Motor neuron (in vitro differentiated cells): ENCODE data around the gene CD53. TPM values are rescaled to one million over a fixed set of nuclear protein-coding genes. Genes with fewer than 3 reads are reported as not detected.
A peak's percentile ranks its signal among the peaks of the same experiment; 100 is the strongest.
"Not testable (repeated sequence)": the region's sequence is repeated elsewhere in the genome, so short reads cannot be mapped to it uniquely, and the experiment has no call there.

Experiments
- ATAC-seq, 8 experiments: fragments of 200-7000 bp; cut with Tn5 transposase; replicated peaks in 6 of 8; 2 replicates each; pipeline ENCODE4 v1.8.0; 2021; ENCODE audit warnings: mild to moderate bottlenecking in 8 of 8, moderate library complexity in 8 of 8
- H3K27ac ChIP-seq, 2 donors: fragments of 250-450 bp; sonication (Bioruptor Pico); 2 replicates each; pipeline ENCODE4 v1.9.0; 2021; ENCODE audit warnings: antibody characterized with exemption in 2 of 2, mild to moderate bottlenecking in 2 of 2, moderate library complexity in 1 of 2
- H3K4me1 ChIP-seq, 2 donors: fragments of 250-450 bp; sonication (Bioruptor Pico); replicated peaks in 1 of 2; 2 replicates each; pipeline ENCODE4 v1.6.1; 2021; ENCODE audit warnings: antibody characterized with exemption in 2 of 2, mild to moderate bottlenecking in 2 of 2, moderate library complexity in 1 of 2
- H3K4me3 ChIP-seq, 5 donors: fragments of 250-450 bp; sonication (Bioruptor Pico); 2 replicates each; pipeline ENCODE4 v1.9.0; 2021; ENCODE audit warnings: antibody characterized with exemption in 5 of 5, mild to moderate bottlenecking in 5 of 5, moderate library complexity in 4 of 5
- WGBS, 10 experiments: fragments of 450-650 bp; shearing (Covaris generic); methylation state at CpG; one replicate each; pipeline ENCODE4 v1.0.0; 2022; 5-methylcytosine and 5-hydroxymethylcytosine counted together
- in situ Hi-C, 9 experiments: fragments of 400-800 bp; cut with MboI; loops; one replicate each; pipeline ENCODE4 v1.15.0; 2021; ENCODE audit warnings: low sequenced_read_pairs in 9 of 9, low pct_unique_long_range_greater_than_20kb in 2 of 9; ENCODE audit not compliant: unreplicated experiment in 9 of 9
- total RNA-seq, 8 experiments: library from RNA; unstranded; fragments of 300-600 nt; gene quantifications; 2 replicates each; pipeline versions ENCODE4 v1.2.3 to v1.2.4, GENCODE V29; 2022

Gene CD53
- total RNA-seq, 8 experiments from 2014 or later: 0.43 to 2.3 (median 0.76) TPM; not detected in 3

DNA sequence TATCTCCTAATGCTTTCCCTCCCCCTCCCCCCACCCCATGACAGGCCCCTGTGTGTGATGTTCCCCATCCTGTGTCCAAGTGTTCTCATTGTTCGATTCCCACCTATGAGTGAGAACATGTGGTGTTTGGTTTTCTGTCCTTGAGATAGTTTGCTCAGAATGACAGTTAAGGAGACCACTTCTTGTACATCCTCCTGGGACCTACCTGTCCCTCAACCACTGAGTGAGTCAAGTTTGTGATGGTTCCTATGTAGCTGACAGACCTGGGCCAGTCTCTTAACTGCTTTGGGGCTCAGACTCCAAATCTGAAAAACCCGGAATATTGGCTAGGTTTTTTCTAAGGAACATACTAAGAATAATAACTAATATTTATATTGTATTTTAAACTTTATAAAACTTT is 12.3 kb upstream of the CD53 start:
- H3K4me3 ChIP-seq, H3K27ac ChIP-seq, H3K4me1 ChIP-seq, in situ Hi-C loops, ATAC-seq: not testable (repeated sequence)
- WGBS, 10 experiments: 0 to 60% (median 25%) methylated on average over 1 of the region's 2 CpGs; no CpG with 5 or more reads in 5 of the 10 experiments

DNA sequence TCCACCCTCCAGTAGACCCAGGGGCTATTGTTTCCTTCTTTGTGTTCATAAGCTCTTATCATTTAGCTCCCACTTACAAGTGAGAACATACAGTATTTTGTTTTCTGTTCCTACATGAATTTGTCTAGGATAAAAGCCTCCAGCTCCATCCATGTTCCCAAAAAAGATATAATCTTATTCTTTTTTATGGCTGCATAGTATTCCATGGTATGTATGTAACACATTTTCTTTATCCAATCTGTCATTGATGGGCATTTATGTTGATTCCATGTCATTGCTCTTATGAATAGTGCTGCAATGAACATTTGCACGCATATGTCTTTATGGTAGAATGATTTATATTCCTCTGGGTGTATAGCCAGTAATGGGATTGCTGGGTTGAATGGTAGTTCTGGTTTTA is 11.0 kb upstream of the CD53 start:
- 0 to 80% (median 63%) methylated on average over 1 of the region's 1 CpG; no CpG with 5 or more reads in 3 of the 10 experiments for WGBS, 10 experiments
- H3K27ac ChIP-seq, ATAC-seq, in situ Hi-C loops, H3K4me3 ChIP-seq, H3K4me1 ChIP-seq: not testable (repeated sequence)

DNA sequence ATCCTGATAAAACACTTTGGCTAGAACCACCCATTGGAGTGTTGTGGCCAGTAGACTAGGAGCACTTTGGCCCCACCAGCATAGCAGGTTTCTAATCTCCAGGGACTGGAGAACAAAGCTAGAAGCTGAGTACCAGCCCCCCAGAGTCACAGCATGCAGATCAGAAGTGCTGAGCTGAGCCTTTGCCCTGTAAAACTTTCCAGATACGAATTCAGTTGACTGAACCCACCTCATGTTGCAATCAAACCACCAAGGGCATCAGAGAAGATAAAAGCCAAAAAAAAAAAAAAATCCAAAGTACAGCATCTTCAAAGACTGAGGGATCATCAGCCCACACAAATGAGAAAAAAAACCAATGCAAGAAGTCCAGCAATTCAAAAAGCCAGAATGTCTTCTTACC is 8.7 kb upstream of the CD53 start:
- Histone ChIP-seq H3K4me1 (no peaks in the 10 kb centered on the region), H3K4me3 (no peak overlapping the region), H3K27ac (no peak overlapping the region)
- ATAC-seq: no peak
- 0 to 67% (median 13%) methylated on average over 1 of the region's 1 CpG; no CpG with 5 or more reads in 3 of the 10 experiments for WGBS, 10 experiments
- in situ Hi-C loops: no loop called here

DNA sequence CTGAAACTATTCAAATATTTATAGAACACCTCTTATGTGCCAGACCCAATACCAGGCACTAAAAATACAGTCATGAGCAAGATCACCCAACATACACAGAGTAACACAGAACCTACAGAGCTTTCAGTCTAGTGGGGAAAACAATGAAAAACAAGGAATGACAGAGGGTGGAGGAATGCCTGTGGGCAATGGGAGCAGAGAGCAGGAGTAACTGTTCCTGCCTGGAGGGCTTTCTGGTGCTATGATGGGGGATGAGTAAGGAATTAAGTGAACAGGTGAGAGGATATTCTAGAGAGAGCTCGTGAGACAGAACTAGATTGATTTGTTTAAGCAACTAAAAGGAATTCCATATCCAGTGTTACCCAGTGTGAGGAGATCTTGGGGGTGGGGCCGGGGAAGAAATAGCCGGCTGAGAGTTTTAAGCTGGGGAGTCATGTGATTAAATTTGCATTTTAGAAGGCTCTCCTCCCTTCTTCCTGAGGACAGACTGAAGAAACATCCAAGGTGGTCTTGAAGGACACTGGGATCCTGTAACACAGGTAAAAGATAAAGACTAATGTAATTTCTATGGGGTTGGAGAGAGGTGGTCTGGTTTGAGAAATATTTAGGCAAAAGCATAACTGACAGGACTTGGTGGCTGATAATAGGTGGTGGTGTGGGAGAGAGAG is 2.1 kb upstream of the CD53 start:
- Histone ChIP-seq H3K4me3 (no peak overlapping the region), H3K27ac (no peak overlapping the region), H3K4me1 (no peaks in the 10 kb centered on the region)
- in situ Hi-C loops: no loop called here
- WGBS, 10 experiments: 0 to 50% (median 17%) methylated on average over 1 to 3 of the region's 3 CpGs; no CpG with 5 or more reads in 1 of the 10 experiments
- ATAC-seq: peak in 2 of 8 experiments; percentile 60 to 70

DNA sequence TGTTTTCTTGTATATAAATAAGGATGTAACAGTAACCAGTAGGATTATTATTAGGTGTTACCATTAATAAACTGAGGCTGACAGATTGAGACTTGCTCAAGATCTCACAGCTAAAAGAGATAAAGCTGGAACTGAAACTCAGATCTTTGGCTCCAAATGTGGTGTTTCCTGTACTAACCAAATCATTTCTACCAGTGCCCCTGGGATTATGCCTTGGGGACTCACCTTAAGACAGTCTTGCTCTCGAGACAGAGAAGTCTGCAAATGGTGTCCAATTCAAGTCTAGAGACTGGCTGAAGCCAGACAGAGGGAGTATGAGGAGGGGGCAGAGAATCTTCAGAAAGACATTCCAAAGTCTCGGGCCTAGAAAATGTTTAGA is 593 bp upstream of the CD53 start:
- H3K27ac ChIP-seq: no peak overlapping the region
- ATAC-seq: no peak
- WGBS, 10 experiments: 0 to 100% (median 40%) methylated on average over 1 to 2 of the region's 2 CpGs; no CpG with 5 or more reads in 2 of the 10 experiments
- in situ Hi-C loops: no loop called here
- H3K4me3 ChIP-seq: no peak overlapping the region
- H3K4me1 ChIP-seq: no peaks in the 10 kb centered on the region

DNA sequence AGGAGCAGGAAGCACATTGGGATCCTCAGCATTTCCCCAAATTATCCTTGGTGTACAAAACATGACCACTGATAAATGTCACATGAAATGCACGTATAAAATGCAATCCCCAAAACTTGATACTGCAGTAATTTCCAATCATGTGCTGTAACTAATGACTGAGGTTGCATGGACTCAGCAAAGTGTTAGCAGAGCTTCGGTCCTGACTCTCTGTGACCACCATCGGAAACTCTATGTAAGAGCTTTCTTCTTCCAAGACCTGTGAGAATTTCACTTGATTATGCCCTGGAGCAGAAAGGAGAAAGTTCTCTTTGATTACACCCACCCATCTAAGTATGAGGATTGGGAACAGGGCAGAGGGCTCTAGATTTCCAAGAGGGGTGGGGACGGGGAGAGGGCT is 908 bp downstream of the CD53 start:
- WGBS, 10 experiments: 0 to 100% (median 75%) methylated on average over 1 to 4 of the region's 4 CpGs; no CpG with 5 or more reads in 2 of the 10 experiments
- in situ Hi-C loops: no loop called here

DNA sequence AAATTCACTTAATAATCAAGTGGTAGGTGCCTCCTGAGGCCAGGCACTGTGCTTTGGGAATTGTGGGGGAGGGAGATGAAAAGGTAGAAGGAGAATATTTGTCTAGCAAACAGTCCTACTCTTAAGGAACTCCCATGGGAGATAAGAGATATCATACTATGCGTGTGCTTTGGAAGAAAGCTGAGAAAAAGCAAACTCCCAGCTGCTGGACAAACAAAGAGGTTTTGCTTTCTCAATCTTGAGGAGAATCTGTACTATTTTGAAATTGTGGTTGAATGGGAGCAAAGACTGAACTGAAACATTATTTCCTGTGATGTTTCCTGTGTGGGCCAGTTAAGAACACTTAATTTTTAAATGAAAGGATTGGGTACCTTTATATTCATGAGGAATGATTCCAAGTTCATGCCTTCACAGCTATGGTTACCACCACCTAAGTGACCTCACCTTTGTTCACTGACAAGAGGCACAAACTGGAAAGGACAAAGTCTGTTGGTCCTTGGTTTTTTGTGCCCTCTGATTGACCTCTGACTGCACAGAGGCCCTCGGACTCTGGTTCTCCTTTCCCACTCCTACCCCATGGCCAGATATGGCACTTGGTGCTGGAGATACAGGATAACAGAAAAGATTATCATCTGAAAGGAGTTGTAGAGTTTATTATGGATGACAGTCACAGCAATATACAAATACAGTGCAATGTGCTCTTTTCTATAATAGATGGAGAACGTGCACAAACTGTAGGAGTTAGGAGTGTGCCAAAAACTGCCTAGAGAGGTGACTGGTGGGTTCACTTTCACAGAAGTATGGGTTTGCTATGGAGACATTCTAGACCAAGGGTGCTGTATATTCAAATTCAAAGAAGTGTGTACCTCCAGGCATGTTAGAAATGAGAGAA is 1.6 kb downstream of the CD53 start:
- Histone ChIP-seq H3K4me1 (no peaks in the 10 kb centered on the region), H3K27ac (no peak overlapping the region), H3K4me3 (no peak overlapping the region)
- WGBS, 10 experiments: 0 to 82% (median 50%) methylated on average over 2 to 3 of the region's 3 CpGs; no CpG with 5 or more reads in 3 of the 10 experiments
- in situ Hi-C loops: no loop called here
- no peak for ATAC-seq

More for the DNA sequence above, 908 bp downstream of the CD53 start:
- Histone ChIP-seq H3K4me3 (no peak overlapping the region), H3K27ac (no peak overlapping the region), H3K4me1 (no peaks in the 10 kb centered on the region)
- ATAC-seq: no peak

DNA sequence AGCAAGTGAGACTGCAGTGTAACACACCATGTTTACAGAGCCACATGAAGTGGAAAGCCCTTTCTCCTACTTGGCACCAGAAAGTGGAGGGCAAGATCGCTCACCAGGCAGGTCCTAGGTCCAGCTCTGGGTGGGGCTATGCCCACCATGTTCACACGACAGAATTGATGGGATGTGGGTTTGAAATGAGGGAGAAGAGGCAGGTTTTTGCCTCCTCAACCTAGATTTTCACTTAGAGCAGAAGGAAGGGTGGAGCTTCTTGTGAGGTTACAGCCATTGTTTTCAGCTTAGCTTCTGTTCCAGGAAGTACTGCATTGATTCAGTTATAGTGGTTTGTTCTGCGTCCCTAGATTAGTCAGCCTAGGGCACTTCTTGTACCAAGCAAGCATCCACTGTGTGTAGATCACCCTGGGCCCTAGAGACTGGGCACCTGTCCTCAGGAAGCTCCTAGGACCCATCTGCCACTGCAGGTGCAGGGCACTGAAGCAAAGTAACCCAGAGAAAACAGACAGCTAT is 2.3 kb downstream of the CD53 start:
- ATAC-seq: no peak
- Histone ChIP-seq H3K27ac (no peak overlapping the region), H3K4me3 (no peak overlapping the region), H3K4me1 (no peaks in the 10 kb centered on the region)
- in situ Hi-C loops: no loop called here
- 0 to 100% (median 69%) methylated on average over 1 to 3 of the region's 3 CpGs; no CpG with 5 or more reads in 1 of the 10 experiments for WGBS, 10 experiments

DNA sequence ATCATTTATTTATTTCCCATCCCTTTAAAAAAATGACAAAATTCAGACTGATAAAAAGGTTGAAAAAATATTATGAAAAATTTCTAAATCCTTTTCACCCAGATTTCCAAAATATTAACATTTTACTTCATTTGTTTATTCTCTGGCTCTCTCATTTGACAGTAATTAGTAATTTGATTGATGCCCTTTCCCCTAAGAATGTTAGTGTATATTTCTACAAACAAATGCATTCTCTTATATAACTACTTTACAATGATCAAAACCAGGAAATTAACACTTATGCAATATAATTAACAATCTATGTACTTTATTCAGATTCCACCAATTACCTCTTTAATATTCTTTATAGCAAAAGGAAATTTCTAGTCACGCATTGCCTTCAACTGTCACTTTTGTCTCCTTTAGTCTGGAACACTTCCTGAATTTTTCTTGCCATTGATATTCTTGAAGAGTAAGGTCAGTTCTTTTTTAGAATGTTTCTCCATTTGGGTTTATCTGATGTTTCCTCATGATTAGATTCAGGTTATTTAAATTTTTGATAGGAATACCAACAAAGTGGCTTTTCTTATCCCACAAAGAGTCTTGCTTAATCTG is 3.9 kb downstream of the CD53 start:
- no peak for ATAC-seq
- Histone ChIP-seq H3K27ac (no peak overlapping the region), H3K4me1 (no peaks in the 10 kb centered on the region), H3K4me3 (no peak overlapping the region)
- in situ Hi-C loops: no loop called here
- 17 to 100% (median 89%) methylated on average over 1 of the region's 1 CpG; no CpG with 5 or more reads in 1 of the 10 experiments for WGBS, 10 experiments

DNA sequence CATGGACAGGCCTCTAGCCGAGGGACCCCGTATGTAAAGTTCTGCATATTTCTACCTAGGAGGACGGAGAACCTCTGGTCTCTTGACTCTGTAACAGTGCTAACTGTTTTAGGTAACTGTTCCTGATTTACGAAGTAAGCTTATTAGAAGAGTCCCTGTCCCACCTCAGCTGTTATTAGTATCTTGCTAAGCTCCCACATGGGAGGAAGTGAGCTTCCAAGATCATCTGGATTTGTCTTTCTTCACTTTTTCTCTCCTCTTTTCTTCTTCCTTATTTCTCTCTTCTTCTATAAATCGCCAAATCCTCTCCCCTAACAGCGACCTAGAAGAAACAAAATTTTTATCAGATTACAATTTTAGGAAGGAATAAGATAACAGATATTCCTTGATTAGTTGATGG is 4.4 kb downstream of the CD53 start:
- 15 to 89% (median 76%) methylated on average over 3 to 6 of the region's 6 CpGs for WGBS, 10 experiments

DNA sequence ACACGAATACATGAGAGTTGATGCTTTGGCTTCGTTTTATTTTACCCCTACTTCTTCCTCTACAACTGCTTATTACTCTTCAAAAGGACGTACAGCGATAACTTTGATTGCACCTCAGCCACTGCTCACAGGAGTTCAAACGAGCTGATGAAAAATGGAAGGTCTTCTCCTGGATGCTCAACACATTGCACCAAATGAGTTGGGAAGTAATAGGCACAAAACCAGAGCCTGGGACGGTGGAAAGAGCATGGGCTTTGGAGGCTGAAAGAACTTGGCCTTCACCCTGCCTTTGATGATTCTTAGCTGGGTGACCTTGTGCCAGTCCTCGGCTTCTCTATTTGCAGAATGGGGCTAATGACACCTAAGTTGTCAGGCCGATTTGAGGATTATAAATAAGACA is 4.8 kb downstream of the CD53 start:
- no peak for ATAC-seq
- WGBS, 10 experiments: 13 to 84% (median 54%) methylated on average over 2 to 8 of the region's 8 CpGs
- H3K4me3 ChIP-seq: no peak overlapping the region
- no peak overlapping the region for H3K27ac ChIP-seq
- in situ Hi-C loops: no loop called here
- H3K4me1 ChIP-seq: no peaks in the 10 kb centered on the region

More for the DNA sequence above, 4.4 kb downstream of the CD53 start:
- Histone ChIP-seq H3K4me3 (no peak overlapping the region), H3K4me1 (no peaks in the 10 kb centered on the region), H3K27ac (no peak overlapping the region)
- ATAC-seq: no peak
- in situ Hi-C loops: no loop called here

DNA sequence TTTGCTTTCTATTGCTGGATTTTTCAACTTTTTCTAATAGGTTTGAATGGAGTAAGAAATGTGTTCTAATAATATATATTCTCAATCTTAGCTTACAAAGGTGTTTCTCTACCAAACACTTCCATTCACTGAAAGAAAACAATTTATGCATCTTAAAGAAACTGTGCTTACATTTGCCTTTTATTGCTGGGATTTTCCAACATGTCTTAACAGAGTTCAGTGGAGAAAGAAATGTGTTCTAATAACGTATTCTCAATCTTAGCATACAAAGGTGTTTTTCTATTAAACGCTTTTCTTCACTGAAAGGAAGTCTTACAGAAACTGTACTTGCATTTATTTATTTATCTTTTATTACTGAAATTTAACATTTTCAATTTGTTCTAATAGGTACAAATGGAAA is 5.6 kb downstream of the CD53 start:
- Histone ChIP-seq H3K4me1 (no peaks in the 10 kb centered on the region), H3K4me3 (no peak overlapping the region), H3K27ac (no peak overlapping the region)
- WGBS, 10 experiments: 38 to 96% (median 72%) methylated on average over 2 of the region's 2 CpGs
- in situ Hi-C loops: no loop called here
- ATAC-seq: no peak

DNA sequence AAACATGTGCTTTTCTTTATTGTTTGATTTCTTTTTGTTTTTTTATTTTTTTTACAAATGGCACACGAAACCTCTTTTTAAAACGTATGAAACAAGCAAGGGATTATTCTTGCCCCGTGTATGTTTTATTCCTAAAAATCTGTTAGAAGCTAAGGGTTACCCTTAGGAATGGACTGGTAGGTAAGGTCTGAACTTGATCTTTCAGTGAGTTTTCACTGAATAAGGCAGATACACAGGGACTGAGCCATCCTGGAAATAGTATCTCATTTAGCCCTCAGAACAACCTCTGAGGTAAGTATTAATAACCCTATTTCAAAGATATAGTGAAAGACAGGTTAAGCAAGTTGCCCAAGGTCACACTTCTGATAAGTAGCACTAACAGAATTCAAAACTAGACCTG is 6.0 kb downstream of the CD53 start:
- H3K4me1 ChIP-seq: no peaks in the 10 kb centered on the region
- 6 to 93% (median 77%) methylated on average over 2 to 3 of the region's 3 CpGs for WGBS, 10 experiments
- no peak for ATAC-seq
- in situ Hi-C loops: no loop called here
- H3K4me3 ChIP-seq: no peak overlapping the region
- H3K27ac ChIP-seq: no peak overlapping the region
